Lower lobe of right lung (tissue), 2 donors: ENCODE data around the gene STON2. TPM values are rescaled to one million over a fixed set of nuclear protein-coding genes. Genes with fewer than 3 reads are reported as not detected.

ENCODE experiments used
- ATAC-seq, 2 donors: fragments of 200-7000 bp; cut with Tn5 transposase; one replicate each; pipeline ENCODE4 v1.9.1; 2020 to 2022; ENCODE audit warnings: mild to moderate bottlenecking in 2 of 2, moderate library complexity in 2 of 2
- DNase-seq: peaks from one replicate; pipeline ENCODE4 v3.0.0-alpha.2; 2020
- H3K27ac ChIP-seq: fragments of 200-600 bp; one replicate; pipeline ENCODE4 v1.8.0; 2022
- H3K27me3 ChIP-seq: fragments of 200-600 bp; one replicate; pipeline ENCODE4 v1.8.0; 2022; ENCODE audit warnings: low read depth
- H3K36me3 ChIP-seq: fragments of 200-600 bp; one replicate; pipeline ENCODE4 v1.8.0; 2022; ENCODE audit warnings: mild to moderate bottlenecking
- H3K4me1 ChIP-seq: fragments of 200-600 bp; one replicate; pipeline ENCODE4 v1.8.0; 2022
- H3K4me3 ChIP-seq: fragments of 200-600 bp; one replicate; pipeline ENCODE4 v1.8.0; 2022; ENCODE audit warnings: mild to moderate bottlenecking
- H3K9me3 ChIP-seq: fragments of 200-600 bp; one replicate; pipeline ENCODE4 v1.8.0; 2022
- intact Hi-C: fragments of 100-400 bp; cut with DNase I; formaldehyde crosslinking; loops from one replicate; pipeline ENCODE4 v1.11.0; 2022
- total RNA-seq: library from RNA; stranded (reverse); fragmentation: NEBNext Ultra II Directional; extraction: Animal tissue kit (Norgen Biotek cat#: 25700); gene quantifications from one replicate; pipeline ENCODE4 v1.2.1, GENCODE V29; 2021
- TF ChIP-seq, protein P1 (sequence below): fragments of 200-600 bp; IDR thresholded peaks from one replicate; pipeline ENCODE4 v1.8.0; 2022; ENCODE audit warnings: antibody characterized with exemption, mild to moderate bottlenecking
- donor health status: DM: no; HTN: yes; CAD: no; lungs with severe emphysema.

The STON2 gene
- total RNA-seq, 1 donor from 2014 or later: 34.3 TPM

DNA sequence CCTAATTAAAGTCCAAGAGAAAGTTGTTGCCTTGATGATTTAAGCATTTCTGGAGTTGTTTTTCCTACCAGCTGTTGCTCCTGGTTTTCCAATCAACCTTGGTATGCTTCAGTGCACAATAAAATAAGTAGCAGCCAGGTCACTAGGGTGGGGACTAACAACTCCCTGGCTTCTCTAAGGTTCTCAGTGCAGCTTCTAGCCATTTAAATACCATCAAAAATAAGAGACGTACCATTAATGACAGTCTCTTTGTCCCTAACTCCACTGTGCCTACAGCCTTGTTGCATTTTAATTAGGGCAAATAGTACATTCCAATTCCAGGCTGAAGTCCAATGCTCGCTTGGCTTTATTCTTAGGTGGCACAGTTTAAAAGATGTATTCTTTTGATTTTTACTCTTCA, 11.8 kb downstream of the STON2 start:
- Histone ChIP-seq H3K36me3 (no peaks in the 10 kb centered on the region), H3K9me3 (no peaks in the 10 kb centered on the region), H3K4me1 (no peaks in the 10 kb centered on the region), H3K4me3 (no peak overlapping the region), H3K27ac (no peak overlapping the region), H3K27me3 (no peaks in the 10 kb centered on the region)
- TF ChIP-seq, protein P1, sequence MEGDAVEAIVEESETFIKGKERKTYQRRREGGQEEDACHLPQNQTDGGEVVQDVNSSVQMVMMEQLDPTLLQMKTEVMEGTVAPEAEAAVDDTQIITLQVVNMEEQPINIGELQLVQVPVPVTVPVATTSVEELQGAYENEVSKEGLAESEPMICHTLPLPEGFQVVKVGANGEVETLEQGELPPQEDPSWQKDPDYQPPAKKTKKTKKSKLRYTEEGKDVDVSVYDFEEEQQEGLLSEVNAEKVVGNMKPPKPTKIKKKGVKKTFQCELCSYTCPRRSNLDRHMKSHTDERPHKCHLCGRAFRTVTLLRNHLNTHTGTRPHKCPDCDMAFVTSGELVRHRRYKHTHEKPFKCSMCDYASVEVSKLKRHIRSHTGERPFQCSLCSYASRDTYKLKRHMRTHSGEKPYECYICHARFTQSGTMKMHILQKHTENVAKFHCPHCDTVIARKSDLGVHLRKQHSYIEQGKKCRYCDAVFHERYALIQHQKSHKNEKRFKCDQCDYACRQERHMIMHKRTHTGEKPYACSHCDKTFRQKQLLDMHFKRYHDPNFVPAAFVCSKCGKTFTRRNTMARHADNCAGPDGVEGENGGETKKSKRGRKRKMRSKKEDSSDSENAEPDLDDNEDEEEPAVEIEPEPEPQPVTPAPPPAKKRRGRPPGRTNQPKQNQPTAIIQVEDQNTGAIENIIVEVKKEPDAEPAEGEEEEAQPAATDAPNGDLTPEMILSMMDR: no peak
- intact Hi-C loops: no loop called here
- ATAC-seq (no peak), DNase-seq (no peak)

- no peak for ATAC-seq
- Histone ChIP-seq H3K4me3 (no peak overlapping the region), H3K9me3 (no peaks in the 10 kb centered on the region), H3K4me1 (no peaks in the 10 kb centered on the region), H3K27ac (no peak overlapping the region), H3K27me3 (no peaks in the 10 kb centered on the region), H3K36me3 (no peaks in the 10 kb centered on the region)
- no peak for DNase-seq
- intact Hi-C loops: no loop called here
- TF ChIP-seq, protein P1: no peak
Observed at GRCh38 chr14:81386290-81386745, 13.8 kb downstream of the STON2 start.

DNA sequence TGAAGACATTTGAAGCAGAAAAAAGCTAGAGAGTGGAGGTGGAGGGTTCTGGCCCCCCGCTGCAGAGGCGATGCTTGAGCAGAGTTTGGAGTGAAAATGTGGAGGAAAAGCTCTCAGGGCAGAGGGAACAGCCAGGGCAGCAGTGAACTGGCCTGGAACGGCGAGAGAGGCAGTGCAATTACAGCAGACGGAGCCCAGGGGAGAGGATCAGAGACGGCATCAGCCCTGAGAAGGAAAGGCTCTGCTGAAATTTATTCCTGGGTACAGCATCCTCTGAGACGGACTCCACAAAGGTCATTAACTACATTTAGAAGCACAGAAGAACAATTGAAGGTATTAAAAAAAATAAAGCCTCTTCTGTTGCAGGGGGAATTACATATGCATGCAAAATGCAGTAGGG, 14.2 kb downstream of the STON2 start:
- Histone ChIP-seq H3K9me3 (no peaks in the 10 kb centered on the region), H3K27me3 (no peaks in the 10 kb centered on the region)

GRCh38 chr14:81385419-81385818, 14.7 kb downstream of the STON2 start:
- TF ChIP-seq, protein P1: no peak
- ATAC-seq: no peak
- Histone ChIP-seq H3K4me1 (no peaks in the 10 kb centered on the region), H3K36me3 (no peaks in the 10 kb centered on the region), H3K27ac (no peak overlapping the region), H3K9me3 (no peaks in the 10 kb centered on the region), H3K4me3 (no peak overlapping the region), H3K27me3 (no peaks in the 10 kb centered on the region)
- no peak for DNase-seq
- intact Hi-C loops: no loop called here

More for the DNA sequence above, 14.2 kb downstream of the STON2 start:
- TF ChIP-seq, protein P1: no peak
- Histone ChIP-seq H3K4me3 (no peak overlapping the region), H3K4me1 (no peaks in the 10 kb centered on the region), H3K36me3 (no peaks in the 10 kb centered on the region), H3K27ac (no peak overlapping the region)
- intact Hi-C loops: no loop called here
- no peak for ATAC-seq
- DNase-seq: no peak

GRCh38 chr14:81384900-81385299, 15.2 kb downstream of the STON2 start:
- H3K4me3 ChIP-seq: no peak overlapping the region
- H3K9me3 ChIP-seq: no peaks in the 10 kb centered on the region
- intact Hi-C loops: no loop called here
- H3K27me3 ChIP-seq: no peaks in the 10 kb centered on the region
- no peaks in the 10 kb centered on the region for H3K36me3 ChIP-seq
- H3K4me1 ChIP-seq: no peaks in the 10 kb centered on the region
- H3K27ac ChIP-seq: no peak overlapping the region
- TF ChIP-seq, protein P1: no peak
- DNase-seq: no peak
- ATAC-seq: no peak
